EL (cell line): ENCODE data around the gene NYNRIN.

Source experiments
- DNase-seq: peaks from one replicate; pipeline ENCODE4 v3.0.0-alpha.2; 2016

Gene NYNRIN

GRCh38 chr14:24463884-24464785 is 65.3 kb downstream of the NYNRIN start:
- DNase-seq: no peak

DNA sequence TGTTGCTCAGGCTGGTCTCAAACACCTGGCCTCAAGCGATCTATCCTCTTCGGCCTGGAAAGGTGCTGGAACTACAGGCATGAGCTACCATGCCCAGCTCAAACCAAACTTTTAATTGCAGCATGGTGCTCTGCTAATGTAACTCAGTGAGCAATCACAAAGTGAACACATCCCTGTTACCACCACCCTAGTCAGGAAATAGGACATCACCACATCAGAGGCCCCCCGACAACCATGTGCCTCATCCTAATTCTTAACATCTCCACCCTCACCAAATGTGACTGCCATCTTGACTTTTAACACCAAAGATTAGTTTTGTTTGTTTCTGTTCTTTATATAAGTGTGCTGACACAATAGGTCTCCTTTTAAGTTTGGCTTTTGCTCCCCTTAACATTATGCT is 66.6 kb downstream of the NYNRIN start:
- DNase-seq: no peak

DNA sequence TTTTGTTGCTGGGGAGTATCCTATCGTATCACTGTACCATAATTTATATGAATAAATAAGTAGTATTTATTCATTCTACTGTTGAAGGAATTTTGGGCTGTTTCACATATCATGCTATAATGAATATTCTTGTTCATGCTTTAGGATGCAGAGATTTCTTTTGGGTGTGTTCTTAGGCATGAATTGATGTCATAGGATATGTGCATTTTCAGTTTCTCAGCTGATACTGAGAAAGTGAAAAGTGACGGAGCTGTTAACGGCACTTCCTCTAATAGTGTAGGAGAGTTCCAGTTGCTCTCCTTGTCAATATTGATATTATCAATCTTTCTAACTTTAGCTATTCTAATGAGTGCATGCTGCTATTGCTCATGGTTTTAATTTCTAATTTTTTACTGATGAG is 67.0 kb downstream of the NYNRIN start:
- DNase-seq: no peak
